NCI-H2171 treated with DMSO at 0.1 percent for 48 hours (cell line): ENCODE data around the gene USP12.
A peak's percentile ranks its signal among the peaks of the same experiment; 100 is the strongest.
"Not testable (repeated sequence)": the region's sequence is repeated elsewhere in the genome, so short reads cannot be mapped to it uniquely, and the experiment has no call there.

ENCODE experiments used
- DNase-seq: peaks from one replicate; lab custom pipeline; 2025; lab: John Stamatoyannopoulos, UW

USP12 gene

GRCh38 chr13:27171244-27171826 is at the start of gene USP12:
TSS of gene USP12 (minus strand) at chr13:27171811. CDS start at chr13:27171639, 172 bp downstream.
- DNase-seq, result peak; percentile 44

GRCh38 chr13:27219611-27220010 is 48.0 kb upstream of the USP12 start:
- DNase-seq, result no peak

- DNase-seq, result not testable (repeated sequence)
These were observed 47.2 kb upstream of the USP12 start for GRCh38 chr13:27218861-27219260.

GRCh38 chr13:27217791-27218190 is 46.2 kb upstream of the USP12 start:
- not testable (repeated sequence) for DNase-seq

GRCh38 chr13:27213386-27213785 is 41.8 kb upstream of the USP12 start:
- DNase-seq, result not testable (repeated sequence)

- DNase-seq, result no peak
These were observed 40.3 kb upstream of the USP12 start for GRCh38 chr13:27211771-27212364.

GRCh38 chr13:27211271-27211670 is 39.7 kb upstream of the USP12 start:
- no peak for DNase-seq

GRCh38 chr13:27208514-27208913 is 36.9 kb upstream of the USP12 start:
- no peak for DNase-seq

GRCh38 chr13:27203854-27204253 is 32.2 kb upstream of the USP12 start:
- DNase-seq, result no peak

GRCh38 chr13:27203186-27203585 is 31.6 kb upstream of the USP12 start:
- no peak for DNase-seq

- no peak for DNase-seq
These were observed 30.1 kb upstream of the USP12 start for GRCh38 chr13:27201661-27202060.

- no peak for DNase-seq
These were observed 28.9 kb upstream of the USP12 start for GRCh38 chr13:27200413-27201070.

GRCh38 chr13:27199696-27200095 is 28.1 kb upstream of the USP12 start:
- no peak for DNase-seq

GRCh38 chr13:27199211-27199610 is 27.6 kb upstream of the USP12 start:
- no peak for DNase-seq

GRCh38 chr13:27194895-27195764 is 23.5 kb upstream of the USP12 start:
- DNase-seq, result no peak

GRCh38 chr13:27194209-27194608 is 22.6 kb upstream of the USP12 start:
- no peak for DNase-seq

- no peak for DNase-seq
These were observed 21.9 kb upstream of the USP12 start for GRCh38 chr13:27193496-27193895.

- DNase-seq, result no peak
These were observed 21.4 kb upstream of the USP12 start for GRCh38 chr13:27192973-27193372.

GRCh38 chr13:27192367-27192766 is 20.8 kb upstream of the USP12 start:
- not testable (repeated sequence) for DNase-seq

GRCh38 chr13:27189192-27189591 is 17.6 kb upstream of the USP12 start:
- DNase-seq, result no peak

- no peak for DNase-seq
These were observed 16.6 kb upstream of the USP12 start for GRCh38 chr13:27188239-27188638.

- DNase-seq, result no peak
These were observed 14.7 kb upstream of the USP12 start for GRCh38 chr13:27186295-27186694.
